ENCODE data around the gene PARM1.

DNA sequence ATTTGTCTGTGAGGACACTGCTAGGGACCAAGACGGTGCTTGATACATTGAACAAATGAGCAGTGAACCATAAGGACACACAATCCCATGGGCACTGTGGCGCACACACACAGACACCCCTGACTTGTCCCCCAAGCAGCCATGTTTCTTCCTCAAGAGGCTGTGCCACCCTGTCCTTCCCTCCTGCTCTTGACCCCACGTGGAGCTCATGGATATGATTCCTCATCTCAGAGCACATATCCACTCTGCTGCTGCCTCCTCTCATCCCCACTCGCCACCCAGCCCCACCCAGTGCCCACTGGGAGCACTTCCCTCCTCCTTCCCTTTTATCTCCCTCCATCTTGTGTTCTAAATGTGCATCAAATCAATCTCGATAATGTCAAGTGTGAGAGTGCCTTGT lies 102.4 kb downstream of the PARM1 start:
- TF ChIP-seq, protein P1, sequence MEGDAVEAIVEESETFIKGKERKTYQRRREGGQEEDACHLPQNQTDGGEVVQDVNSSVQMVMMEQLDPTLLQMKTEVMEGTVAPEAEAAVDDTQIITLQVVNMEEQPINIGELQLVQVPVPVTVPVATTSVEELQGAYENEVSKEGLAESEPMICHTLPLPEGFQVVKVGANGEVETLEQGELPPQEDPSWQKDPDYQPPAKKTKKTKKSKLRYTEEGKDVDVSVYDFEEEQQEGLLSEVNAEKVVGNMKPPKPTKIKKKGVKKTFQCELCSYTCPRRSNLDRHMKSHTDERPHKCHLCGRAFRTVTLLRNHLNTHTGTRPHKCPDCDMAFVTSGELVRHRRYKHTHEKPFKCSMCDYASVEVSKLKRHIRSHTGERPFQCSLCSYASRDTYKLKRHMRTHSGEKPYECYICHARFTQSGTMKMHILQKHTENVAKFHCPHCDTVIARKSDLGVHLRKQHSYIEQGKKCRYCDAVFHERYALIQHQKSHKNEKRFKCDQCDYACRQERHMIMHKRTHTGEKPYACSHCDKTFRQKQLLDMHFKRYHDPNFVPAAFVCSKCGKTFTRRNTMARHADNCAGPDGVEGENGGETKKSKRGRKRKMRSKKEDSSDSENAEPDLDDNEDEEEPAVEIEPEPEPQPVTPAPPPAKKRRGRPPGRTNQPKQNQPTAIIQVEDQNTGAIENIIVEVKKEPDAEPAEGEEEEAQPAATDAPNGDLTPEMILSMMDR (IDR thresholded peaks at IDR 0.05; ENCODE audit: low read length) = no peak
- TF ChIP-seq EZH2 (IDR thresholded peaks at IDR 0.05; ENCODE audit: borderline replicate concordance, low read length) = no peak

Data from OCI-LY1 (cell line).